ENCODE data around the gene RBMXL2.

The RBMXL2 gene

GRCh38 chr11:7088921-7089320 lies at the start of gene RBMXL2:
Gene RBMXL2, plus strand, starts transcription at chr11:7088998. Its CDS starts 123 bp downstream, at chr11:7089121.
- no peak for DNase-seq

GRCh38 chr11:7046474-7047175 lies 42.2 kb upstream of the RBMXL2 start:
- DNase-seq: no peak

GRCh38 chr11:7050191-7050590 lies 38.6 kb upstream of the RBMXL2 start:
- no peak for DNase-seq

- DNase-seq: no peak
These were observed 31.8 kb upstream of the RBMXL2 start for GRCh38 chr11:7056828-7057513.

DNA sequence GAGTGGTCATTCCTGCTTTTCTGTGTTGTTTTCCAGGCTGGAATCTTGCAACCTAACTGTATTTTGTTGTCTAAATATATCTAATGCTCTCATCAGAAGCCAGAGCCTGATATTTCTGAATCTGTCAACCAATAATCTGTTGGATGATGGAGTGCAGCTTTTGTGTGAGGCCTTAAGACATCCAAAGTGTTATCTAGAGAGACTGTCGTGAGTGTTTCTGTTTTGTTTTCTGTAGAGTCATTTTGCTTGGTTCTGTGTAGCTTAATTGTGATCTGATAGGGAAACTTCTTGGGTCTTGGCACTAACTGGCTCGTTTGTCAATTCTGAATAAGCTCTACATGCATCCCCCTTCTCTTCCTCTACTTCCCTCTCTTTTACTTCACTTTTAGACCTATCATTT lies 31.2 kb upstream of the RBMXL2 start:
- no peak for DNase-seq

- DNase-seq: no peak
These were observed 27.9 kb upstream of the RBMXL2 start for GRCh38 chr11:7060868-7061267.

DNA sequence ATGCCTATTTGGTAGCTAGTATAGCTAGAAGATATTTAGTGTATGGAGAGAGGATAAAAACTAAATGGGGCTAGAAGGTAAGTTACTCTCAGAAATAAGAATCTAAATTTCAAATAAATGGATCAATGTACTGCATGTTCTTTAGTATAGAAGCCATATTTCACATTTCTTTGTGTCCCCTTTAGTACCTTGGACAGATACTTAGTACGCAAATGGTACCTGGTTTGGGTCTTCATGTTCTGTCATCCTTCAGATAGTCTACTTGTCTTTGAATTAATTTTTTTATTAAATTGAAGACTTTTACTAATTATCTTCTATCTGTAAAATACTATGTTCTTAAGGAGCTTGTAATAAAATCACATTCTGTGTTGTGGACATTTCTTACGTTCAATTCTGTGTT lies 26.3 kb upstream of the RBMXL2 start:
- DNase-seq: no peak

- DNase-seq: no peak
These were observed 16.3 kb upstream of the RBMXL2 start for GRCh38 chr11:7072401-7073028.

DNA sequence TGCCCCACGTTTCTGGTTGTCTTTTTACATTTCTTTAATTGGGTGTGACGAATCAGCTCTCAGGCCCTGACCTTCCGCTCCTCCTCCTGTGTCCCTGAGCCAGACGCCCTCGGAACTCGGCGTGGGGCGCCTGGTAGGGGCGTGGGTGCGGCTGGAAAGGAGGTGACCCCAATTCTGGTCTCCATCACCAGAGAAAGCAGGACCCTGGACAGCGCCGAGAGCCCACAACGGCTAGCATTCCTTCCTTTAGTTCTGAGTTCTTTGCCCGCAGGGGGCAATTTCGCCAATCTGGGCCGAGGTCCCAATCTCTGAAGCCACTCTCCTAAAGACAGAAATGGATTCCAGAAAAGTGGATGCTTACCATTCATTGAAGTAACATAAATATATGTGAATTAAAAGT lies 11.7 kb upstream of the RBMXL2 start:
- no peak for DNase-seq

GRCh38 chr11:7079545-7080135 lies 9.2 kb upstream of the RBMXL2 start:
- DNase-seq: no peak

DNA sequence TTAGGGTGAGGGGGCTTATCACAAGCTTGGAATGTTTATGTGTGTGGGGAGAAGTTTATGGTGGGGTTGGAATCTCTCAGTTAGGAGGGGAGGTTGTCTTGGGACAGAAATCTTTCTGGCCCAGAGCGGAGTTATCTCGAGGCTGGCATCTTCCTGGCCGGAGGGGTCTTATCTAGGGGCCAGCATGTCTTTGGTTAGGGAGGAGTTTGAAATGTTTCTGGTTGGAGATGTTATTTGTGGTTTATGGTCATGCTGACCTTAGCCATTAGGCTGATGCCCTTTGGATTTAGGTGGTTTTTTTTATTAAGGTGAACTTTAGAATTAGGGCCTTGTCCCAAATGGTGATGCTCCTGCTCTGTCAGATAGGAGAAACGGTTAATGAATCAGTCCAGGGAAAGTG lies 7.9 kb upstream of the RBMXL2 start:
- DNase-seq: no peak

GRCh38 chr11:7081441-7081840 lies 7.4 kb upstream of the RBMXL2 start:
- no peak for DNase-seq

DNA sequence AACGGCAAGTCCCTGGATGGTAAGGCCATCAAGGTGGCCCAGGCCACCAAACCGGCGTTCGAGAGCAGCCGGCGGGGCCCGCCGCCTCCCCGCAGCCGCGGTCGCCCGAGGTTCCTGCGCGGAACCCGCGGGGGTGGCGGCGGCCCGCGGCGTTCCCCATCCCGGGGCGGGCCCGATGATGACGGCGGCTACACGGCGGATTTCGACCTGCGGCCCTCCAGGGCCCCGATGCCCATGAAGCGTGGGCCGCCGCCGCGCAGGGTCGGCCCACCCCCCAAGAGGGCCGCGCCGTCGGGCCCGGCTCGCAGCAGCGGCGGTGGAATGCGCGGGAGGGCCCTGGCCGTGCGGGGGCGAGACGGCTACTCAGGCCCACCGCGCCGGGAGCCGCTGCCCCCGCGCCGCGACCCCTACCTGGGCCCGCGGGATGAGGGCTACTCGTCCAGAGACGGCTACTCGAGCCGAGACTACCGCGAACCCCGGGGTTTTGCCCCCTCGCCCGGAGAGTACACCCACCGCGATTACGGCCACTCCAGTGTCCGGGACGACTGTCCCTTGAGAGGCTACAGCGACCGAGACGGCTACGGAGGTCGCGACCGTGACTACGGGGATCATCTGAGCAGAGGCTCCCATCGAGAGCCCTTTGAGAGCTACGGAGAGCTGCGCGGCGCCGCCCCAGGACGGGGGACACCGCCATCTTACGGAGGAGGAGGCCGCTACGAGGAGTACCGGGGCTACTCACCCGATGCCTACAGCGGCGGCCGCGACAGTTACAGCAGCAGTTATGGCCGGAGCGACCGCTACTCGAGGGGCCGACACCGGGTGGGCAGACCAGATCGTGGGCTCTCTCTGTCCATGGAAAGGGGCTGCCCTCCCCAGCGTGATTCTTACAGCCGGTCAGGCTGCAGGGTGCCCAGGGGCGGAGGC lies 792 bp downstream of the RBMXL2 start:
- DNase-seq: no peak

DNA sequence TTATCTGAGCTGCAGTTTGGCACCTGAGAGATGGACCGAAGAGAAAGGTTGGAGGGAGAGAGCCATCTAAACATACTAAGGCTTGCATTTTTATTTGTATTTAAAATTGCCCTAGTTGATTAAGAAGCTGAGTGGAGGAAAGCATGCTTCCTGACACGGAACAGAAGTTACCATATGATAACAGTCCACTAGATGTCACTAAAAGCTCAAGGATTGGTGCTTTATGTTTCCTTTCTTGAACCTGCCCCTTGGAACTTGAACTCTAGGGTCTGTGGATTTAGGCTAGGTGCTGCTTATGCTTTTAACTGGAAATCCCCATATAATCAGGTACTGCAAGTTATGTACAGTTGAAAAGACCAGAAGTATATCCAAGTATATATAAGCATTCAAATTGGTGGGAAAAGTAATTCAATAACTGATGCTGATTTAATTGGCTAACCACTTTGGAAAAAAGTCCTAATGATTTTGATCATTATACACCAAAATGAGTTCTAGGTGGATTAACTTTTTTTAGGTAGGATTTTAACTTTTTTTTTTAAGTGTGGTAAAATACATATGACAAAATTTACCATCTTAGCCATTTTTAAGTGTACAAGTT lies 9.5 kb downstream of the RBMXL2 start:
- DNase-seq: no peak

DNA sequence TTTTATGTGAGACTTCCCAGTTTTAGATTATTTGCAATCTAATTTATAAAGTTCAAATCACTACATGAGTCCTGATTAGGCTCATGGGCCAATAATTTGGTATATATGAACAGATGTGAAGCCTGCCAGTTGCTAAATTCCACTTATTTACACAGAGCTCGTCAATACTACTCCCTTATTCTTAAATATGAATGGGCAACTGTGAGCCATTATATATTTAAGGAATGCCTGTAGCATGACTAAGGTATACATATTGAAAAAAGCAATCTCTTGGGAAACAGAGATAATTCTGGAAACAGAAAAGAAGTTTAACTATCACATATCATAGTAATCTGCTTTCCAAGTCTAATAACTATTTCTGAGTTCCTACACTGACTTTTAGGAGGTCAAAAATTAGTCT lies 27.0 kb downstream of the RBMXL2 start:
- DNase-seq: no peak

DNA sequence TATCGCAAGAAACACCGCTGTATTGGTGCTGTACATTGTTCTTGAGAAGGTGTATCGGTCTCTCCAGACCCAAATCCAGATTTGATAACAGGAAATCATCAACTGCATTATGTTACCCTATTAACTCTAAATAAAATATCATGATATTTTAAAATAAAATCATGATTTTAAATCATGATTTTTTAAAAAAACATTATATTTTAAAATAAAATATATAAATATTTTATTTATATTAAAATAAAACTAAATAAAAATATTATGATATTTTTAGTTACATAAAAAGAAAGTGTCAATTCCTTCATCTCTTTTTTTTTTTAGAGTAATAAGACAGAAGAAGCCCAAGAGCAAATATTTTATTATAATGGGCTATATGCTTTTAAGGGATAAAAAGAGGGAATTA lies 27.6 kb downstream of the RBMXL2 start:
- no peak for DNase-seq

DNA sequence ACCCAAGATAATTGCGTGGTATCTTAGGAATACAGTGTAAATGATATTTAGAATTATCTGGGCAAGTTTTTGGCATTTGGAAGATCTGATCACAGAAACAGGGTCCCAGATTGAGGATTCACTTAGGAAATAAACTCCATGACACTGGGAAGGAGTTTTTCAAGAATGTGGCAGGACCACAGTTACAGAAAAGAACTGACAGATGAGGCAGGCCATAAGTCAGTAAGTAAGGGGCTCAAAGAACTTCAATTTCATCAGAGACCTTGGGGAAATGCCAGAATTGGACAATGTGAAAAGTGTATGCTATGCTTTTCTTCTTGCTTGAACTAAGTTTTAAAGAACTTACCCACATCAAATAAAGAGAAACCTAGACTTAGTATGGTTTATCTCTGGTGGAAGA lies 49.3 kb downstream of the RBMXL2 start:
- no peak for DNase-seq
